GM21360 (cell line): ENCODE measurements around the gene ZNF750.
"Not testable (repeated sequence)": the region's sequence is repeated elsewhere in the genome, so short reads cannot be mapped to it uniquely, and the experiment has no call there.

Experiments
- ATAC-seq: cut with Tn5 transposase; IDR thresholded peaks from one replicate; pipeline ENCODE4 v1.9.1; 2021; ENCODE audit warnings: mild to moderate bottlenecking, moderate library complexity; ENCODE audit not compliant: unreplicated experiment

Gene ZNF750

DNA sequence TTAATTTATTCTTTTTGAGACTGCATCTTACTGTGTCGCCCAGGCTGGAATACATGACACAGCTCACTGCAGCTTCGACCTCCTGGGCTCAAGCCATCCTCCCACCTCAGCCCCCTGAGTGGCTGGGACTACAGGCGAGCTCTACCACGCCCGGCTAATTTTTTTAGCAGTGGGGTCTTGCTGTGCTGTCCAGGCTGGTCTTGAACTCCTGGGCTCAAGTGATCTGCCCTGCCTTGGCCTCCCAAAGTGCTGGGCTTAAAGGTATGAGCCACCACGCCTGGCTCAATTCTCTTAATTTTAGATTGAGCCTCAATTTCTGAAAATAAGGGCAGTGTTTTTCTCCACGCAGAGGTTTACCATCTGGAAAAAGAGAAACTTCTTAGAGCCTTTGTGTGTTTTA lies 41.1 kb downstream of the ZNF750 start:
- no peak for ATAC-seq

DNA sequence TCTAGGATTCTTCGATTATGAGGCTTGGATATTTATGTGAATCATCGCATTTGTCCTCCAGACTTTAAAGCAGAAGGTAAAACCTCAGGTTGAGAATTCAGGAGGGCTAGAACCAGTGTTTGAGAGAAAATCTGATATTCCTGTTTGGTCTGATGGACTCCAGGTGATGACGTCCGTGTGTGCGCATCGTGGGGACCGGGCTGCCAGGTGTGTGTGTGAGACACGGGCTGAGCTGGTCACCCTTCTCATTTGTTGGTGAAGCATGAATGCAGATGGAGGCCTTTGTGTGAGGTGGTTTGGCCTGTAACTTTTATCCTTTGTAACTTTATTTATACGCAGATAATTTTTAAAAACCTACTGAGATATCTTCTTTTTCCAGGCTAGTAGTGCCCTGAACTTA lies 42.8 kb downstream of the ZNF750 start:
- ATAC-seq: no peak

DNA sequence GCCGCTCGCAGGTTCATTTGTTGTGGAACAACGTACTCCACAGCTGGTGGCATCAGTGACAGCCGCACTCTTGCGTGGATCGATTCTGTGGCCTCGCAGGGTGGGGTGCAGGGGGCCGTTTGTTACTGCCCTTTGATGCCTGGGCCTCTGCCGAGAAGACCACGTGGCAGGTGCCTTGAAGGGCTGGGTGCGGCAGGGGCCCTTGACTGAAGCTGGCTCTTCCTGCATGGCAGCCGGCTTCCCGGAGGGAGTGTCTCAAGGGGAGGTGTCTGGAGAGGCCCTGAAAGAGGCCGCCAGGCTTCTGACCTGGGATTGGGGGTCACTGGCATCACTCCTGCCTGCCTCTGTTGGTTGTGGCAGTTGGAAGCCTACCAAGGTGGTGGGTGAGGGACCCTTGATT lies 44.2 kb downstream of the ZNF750 start:
- ATAC-seq: no peak

DNA sequence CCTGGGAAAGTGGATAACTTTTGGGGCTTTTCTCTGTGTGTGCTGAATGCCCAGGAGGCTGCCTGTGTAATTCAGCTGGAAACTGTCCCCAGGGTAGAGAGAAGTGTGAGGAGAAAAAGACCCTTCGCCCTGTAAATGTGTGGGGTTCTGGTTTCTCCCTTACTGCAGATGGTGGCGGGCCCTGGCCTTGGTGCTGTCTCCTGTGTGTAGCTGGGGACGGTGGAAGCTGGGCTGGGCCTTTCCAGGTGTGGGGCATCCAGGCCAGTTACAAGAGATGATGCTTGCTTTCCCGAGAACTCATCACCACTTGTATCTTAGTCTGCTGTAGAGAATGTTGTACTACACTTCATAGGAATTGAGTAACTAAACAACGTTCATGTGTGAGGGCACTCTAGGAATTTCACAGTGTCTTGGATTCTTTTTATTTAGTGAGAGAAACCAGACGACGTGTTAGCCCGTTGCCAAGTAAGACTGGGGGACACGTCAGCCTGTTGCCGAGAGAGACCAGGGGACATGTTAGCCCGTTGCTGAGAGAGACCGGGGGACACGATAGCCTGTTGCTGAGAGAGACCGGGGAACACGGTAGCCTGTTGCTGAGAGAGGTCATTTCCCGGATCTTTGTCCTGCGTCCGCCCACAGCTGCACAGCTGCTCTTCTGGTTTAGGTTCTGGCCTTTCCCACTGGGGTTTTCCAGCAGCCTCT lies 44.9 kb downstream of the ZNF750 start:
- ATAC-seq: no peak

DNA sequence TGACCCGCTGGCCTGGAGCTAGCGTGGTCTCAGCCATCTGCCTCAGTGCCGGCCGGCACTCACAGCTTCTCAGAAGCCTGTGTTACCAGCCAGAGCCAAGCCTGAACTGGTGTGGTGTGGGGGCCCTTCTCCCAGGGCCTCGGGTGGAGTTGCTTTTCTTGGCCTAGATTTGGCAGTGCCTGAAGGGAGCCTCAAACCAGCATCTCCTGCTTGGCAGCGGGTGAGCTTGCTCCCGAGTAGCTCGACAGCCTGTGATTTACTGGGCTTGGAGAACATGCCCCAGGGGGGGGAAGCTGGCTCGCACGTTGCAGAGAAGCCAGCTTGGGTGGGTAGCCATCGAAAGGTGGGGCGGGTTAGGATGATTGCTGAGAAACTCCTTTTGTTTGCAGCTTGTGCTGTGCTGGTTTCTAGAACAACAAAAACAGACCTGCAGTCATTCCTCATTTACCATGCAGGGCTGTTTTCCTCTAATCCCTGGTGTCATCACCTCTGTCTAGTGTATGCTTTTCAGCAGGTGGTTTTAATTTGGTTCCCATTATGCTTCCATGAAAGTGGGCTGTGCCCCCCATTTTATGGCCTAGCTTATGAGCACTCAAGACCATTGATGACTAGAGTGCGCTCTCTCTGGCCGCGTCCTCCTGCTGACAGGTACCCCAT lies 45.7 kb downstream of the ZNF750 start:
- ATAC-seq: no peak

DNA sequence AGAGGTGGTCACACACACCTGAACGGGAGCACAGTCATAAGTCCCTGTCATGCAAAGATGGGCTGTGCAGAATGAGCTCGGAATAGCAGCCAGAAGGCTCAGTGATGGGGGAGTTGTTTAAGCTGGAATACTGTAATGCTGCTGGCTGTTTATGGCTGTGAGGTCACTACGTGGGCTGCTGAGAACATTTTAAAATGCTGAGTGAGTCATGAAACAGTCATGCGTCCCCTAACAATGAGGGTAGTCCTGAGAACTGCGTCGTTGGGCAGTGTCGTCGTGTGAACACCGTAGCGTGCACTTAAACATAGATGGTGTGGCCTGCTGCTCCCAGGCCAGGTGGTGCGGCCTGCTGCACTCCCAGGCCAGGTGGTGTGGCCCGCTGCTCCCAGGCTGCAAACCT lies 48.3 kb downstream of the ZNF750 start:
- no peak for ATAC-seq

DNA sequence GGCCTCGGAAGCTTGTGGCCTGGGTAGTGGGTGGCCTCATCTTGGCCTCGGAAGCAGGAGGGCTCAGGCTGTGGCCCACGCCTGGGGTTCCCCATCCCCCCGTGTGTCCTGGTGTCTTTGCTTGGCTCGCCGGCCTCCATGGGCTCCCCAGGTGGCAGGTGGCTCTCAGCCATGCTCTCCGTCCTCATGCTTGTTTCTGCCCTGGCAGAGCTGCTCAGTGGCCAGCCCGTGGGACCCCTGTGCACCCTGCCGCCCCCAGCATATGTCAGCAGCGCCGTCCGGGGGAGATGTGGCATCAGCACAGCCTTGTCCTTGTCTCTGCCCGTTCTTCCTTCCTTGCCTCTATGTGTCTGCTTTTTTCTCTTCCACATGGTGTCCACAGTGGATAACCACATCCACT lies 49.4 kb downstream of the ZNF750 start:
- no peak for ATAC-seq

DNA sequence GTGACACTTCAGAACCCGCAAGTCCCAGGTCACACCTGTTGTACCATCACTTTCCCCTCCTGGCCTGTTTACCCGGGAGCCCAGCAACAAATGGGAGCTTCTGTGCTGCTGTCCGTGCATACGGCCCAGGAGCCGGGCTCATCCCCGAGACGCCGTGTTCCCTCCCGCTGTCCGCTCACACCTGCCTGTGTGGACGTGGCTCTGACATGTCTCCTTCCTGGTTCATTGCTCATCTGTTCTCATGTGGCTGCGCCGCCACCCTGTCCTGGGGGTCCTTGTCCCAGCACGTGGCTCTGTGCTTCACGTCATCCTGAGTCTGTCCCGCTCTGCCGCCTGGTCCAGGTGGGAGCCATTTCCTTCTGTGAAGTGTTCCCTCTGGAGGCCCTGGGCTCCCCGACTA lies 50.0 kb downstream of the ZNF750 start:
- no peak for ATAC-seq

DNA sequence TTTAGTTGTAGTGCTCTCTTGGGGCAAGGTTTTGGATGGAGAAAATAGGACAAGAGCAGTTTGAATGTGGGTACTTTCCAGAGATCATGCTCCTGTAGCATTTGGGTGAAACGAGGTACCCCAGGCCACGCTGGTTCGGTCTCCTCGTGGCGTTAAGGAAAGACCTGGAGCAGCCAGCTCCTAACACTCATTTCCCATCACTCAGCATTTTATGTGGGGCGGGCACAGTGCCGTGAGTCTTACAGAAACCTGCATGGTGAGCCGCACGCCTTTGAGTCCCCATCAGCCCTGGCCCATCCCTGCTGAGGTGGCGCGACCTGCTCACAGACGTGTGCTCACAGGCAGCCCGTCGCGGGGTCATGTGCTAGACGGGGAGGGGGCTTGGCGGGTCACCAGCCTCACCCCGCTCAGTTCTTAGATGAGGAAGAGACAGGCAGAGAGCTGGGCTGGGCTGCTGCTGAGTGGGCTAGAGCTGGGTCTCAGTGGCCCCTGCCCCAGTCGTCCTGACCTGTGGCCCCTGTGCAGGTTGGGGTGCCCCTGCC lies 50.7 kb downstream of the ZNF750 start:
- no peak for ATAC-seq

DNA sequence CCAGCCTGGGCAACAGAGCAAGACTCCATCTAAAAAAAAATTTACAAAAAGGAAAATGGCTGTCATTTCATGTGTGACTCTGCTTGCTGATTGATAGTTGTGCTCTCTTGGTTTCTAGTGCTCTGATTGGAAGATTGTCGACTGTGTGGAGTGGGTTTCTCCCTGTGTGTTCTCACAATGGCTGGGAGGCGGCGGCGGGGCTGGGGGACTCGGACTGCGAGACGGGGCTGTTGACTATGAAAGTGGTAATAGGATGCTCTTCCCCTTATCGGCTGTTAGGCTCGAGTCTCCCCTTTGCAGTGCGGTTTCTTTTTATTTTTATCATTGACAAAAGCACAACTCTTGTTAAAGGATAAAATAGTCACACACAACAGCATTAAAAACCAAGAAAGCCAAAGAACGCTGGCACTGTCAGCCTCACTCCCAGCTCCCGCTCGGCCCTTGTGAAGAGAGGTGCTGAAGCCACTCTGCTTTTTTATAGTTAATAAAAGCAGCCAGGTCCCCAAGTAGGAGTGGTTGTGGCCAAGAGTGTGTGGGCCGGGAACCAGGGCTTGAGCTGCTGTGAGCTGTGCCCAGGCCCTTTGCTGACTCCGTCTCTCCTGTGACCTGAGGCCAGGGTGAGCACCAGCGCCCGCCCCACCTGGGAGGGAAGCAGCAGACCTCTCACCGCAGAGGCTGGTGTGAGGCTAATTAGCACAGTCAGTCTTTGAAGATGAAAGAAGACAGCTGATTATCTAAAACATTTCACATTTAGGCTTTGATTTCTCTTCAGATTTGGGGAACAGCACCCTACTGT lies 51.4 kb downstream of the ZNF750 start:
- no peak for ATAC-seq

DNA sequence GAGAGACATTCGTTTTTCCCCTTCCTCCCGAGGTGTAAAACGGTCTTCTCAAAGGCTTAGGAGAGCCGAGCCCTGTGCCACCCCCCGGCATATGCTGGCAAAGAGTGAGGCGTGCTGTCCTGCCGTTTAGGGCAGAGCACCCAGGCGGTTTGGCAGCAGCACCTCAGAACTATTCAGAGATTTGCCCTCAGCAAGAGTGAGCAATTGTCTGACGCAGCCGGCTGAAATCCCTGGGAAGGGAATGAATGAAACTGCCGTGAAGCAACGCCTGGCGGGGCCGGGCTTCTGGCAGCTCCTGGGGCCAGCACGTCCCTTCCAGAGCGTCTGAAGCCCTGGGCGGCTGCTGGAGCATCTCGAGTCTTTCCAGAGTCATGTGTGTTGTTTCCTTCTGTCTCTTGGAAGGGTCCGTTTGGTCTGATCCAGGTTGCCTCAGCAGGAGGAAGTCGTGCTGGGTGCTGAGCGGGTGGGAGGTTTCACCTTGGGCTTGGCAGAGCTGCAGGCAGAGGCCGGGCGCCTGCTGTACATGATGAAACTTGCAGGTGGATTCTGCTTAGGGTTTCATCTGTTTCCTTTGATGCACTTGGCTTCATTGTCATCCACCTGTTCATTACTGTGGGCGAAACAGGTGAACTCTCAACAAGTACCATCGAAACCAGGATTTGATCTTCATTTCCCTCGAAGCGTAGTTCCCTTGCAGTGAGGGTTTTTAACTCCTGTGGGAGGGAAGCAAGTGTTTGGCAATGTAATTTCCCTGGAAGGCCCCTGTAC lies 52.6 kb downstream of the ZNF750 start:
- no peak for ATAC-seq

DNA sequence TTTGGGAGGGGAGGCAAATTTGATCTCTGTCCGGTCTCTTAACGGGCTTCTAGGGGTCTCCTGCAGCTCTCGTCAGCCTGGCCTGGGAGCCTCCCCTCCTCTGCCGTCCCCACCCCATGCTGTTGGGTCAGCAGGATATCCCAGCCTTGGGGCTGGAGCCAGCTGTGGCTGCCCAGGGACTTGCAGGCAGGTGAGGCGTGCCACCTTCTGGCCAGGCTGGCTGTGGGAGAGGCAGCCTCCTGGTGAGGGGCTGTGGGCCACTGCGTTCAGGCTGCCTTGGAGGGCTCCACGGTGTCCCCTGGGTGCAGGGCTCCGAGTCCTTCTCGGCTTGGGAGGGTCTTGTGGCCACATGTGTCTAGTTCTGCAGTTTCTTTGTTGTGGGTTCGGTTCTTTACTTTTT lies 53.4 kb downstream of the ZNF750 start:
- no peak for ATAC-seq

DNA sequence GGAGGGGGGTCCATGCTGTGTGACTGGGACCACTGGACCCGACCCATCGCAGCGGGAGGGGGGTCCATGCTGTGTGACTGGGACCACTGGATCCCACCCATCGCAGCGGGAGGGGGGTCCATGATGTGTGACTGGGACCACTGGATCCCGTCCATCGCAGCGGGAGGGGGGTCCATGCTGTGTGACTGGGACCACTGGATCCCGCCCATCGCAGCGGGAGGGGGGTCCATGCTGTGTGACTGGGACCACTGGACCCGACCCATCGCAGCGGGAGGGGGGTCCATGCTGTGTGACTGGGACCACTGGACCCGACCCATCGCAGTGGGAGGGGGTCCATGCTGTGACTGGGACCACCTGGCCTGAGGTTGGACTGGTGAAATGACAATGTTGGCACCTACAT lies 54.2 kb downstream of the ZNF750 start:
- ATAC-seq: not testable (repeated sequence)

DNA sequence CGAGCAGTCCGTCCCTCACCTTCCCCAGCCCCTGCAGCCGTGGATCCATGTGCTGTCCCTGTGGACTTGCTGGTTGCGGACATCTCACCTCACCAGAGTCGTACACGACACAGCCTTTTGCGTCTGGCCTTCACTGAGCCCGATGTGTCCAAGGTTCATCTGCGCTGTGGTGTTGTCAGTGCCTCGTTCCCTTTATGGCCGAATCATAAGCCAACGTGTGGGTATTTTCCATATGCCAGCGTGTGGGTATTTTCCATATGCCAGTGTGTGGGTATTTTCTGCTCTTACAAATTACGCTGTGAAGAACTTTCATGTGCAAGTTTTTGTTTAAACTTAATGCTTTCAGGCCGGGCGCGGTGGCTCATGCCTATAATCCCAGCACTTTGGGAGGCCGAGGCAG lies 56.3 kb downstream of the ZNF750 start:
- ATAC-seq: no peak

DNA sequence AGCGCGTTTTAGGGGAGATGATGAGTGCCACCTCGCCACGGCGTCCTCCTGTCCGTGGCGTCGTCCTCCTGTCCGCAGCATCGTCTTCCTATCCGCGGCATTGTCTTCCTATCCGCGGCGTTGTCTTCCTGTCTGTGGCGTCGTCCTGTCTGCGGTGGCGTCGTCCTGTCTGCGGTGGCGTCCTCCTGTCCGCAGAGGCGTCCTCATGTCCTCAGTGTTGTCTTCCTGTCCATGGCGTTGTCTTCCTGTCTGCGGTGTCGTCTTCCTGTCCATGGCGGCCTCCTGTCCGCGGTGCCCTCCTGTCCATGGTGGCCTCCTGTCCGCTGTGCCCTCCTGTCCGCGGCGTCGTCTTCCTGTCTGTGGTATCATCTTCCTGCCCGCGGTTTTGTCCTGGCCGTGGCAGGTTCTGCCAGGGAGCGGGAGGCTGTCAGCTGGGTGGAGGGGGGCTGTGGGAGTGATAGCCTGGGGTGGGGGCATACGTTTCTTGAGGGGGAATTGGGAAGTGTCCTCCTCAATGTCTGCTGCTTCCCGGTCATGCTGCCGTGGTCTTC lies 57.1 kb downstream of the ZNF750 start:
- no peak for ATAC-seq

DNA sequence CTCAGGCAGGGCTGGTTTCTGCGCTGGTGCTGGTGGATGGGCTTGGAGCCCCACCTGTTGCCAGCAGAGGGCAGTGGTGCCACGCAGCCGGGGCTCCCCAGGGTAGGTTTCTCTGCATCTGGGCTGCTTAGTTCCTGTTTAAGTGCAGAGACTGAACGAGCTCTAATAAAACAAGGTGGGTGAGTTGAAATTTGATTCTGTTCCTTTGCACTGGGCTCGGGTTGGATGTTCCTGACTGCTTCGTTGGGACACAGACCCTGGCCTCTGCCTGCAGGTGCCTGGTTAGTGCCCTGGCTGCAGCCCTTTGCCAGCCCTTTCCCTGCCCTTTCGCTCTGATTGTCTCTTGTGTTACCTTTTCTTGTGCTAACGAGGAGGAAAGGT lies 57.9 kb downstream of the ZNF750 start:
- no peak for ATAC-seq

DNA sequence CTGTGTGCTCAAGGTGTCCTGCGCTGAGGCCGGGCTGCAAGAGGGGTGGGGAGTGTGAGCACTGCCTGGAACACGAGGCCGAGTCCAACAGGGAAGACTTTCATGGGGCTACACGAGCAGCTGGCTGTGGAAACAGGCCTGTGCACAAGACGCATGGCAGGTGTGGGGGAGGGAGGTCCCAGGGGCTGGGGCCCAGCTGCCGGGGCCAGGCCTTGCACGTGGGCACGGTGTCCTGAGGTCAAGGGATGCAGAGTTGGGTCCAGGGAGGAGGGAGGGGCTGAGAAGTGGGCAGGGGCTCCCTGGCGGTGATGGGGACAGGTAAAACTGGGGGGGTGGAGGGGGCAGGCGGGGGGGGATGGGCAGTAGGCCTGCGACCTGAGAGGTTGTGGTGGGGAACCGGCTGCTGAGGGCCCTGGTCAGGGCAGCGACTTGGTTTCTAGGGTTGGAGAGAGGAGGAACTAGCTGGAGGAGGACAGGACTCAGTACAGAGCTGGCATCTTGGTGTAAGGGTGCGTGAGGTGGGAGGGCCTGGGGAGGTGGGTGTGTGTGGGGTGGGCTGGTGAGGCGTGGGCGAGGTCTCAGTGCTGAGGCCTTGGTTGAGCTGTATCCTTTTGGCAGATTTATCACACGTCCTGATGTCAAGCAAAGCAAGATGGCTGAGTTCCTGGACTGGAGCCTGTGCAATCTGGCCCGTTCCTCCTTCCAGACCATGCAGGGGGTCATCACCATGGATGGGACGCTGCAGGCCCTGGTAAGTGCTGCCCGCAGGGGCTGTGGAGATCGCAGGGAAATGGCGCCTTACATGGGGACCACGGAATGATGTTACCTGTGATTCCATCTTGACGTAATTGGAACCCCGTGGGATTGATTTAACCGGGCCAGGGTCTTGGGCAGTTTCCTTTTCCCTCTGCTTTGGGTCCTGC lies 58.6 kb downstream of the ZNF750 start:
- ATAC-seq: no peak

DNA sequence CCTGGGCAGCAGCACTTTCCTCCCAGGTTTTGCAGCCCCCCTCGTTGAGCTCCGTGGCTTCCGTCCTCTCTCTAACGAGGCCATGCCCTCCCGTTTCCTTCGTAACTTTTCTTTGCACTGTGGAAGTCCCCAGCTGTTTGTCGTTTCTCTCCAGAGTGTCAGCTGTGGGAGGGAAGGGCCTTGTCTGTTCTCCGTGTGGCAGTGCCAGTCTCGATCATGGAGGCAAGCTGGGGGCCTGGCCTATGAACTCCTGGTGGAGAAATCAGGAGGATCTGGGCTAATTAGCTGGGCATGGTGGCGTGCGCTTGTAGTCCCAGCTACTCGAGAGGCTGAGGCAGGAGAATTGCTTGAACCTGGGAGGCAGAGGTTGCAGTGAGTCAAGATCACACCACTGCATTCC lies 59.6 kb downstream of the ZNF750 start:
- ATAC-seq: no peak

DNA sequence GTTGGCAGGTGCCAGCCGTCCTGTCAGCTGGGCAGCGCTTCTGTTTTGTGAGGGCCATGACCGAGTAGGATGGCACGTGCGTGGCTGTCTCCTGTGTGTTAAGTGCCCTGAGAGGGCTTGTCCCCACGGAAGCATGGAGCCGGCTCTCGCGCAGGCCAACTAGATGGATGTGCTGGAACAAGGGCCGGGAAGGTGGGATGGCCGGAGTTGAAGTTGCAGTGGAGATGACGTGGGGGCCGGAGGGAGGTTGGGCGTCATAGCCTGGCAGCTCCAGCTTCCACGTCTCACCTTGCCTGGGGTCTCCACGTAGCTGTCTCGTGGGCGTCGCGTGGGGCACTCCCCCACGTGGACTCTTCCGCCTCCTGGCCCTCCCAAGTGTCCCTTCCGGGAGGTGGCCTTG lies 60.3 kb downstream of the ZNF750 start:
- no peak for ATAC-seq
